ENCODE results near the gene NCK2. TPM values are rescaled to one million over a fixed set of nuclear protein-coding genes. Genes with fewer than 3 reads are reported as not detected.

Gene NCK2
- total RNA-seq, 1 donor from 2014 or later, result 45.9 TPM

- no peak for DNase-seq (ENCODE audit: extremely low spot score in 2 of 2)
- intact Hi-C loops (cut with DNase I), result no loop called here
- no peak for TF ChIP-seq POLR2AphosphoS5 (IDR thresholded peaks at IDR 0.05; ENCODE audit: insufficient read depth in 1 of 2, low read depth in 1 of 2)
- TF ChIP-seq POLR2A (IDR thresholded peaks at IDR 0.05), result no peak
- TF ChIP-seq CTCF (IDR thresholded peaks at IDR 0.05), result no peak
- no peaks in the 10 kb centered on the region for H3K36me3 ChIP-seq
- no peak overlapping the region for H3K27ac ChIP-seq
- H3K27me3 ChIP-seq, result no peaks in the 10 kb centered on the region
- H3K9me3 ChIP-seq, result no peaks in the 10 kb centered on the region
- peaks cover 83% of the 10 kb centered on the region for H3K4me1 ChIP-seq
- H3K4me3 ChIP-seq, result no peak overlapping the region
Measured at GRCh38 chr2:105792561-105792960, 47.8 kb downstream of the NCK2 start.

GRCh38 chr2:105793196-105793975, 48.7 kb downstream of the NCK2 start:
- intact Hi-C loops (cut with DNase I), result no loop called here

GRCh38 chr2:105794926-105795574, 50.3 kb downstream of the NCK2 start:
- peak overlapping the region in 1 of 2 donors; percentile 7 for H3K4me3 ChIP-seq
- no peak for DNase-seq (ENCODE audit: extremely low spot score in 2 of 2)
- no peaks in the 10 kb centered on the region for H3K27me3 ChIP-seq
- no peak for TF ChIP-seq POLR2AphosphoS5 (IDR thresholded peaks at IDR 0.05; ENCODE audit: insufficient read depth in 1 of 2, low read depth in 1 of 2)
- no peak for TF ChIP-seq POLR2A (IDR thresholded peaks at IDR 0.05)
- no peak for TF ChIP-seq CTCF (IDR thresholded peaks at IDR 0.05)
- H3K4me1 ChIP-seq, result peaks cover 84% of the 10 kb centered on the region
- H3K27ac ChIP-seq, result peak overlapping the region; percentile 20
- no peaks in the 10 kb centered on the region for H3K9me3 ChIP-seq
- intact Hi-C loops (cut with DNase I), result no loop called here
- H3K36me3 ChIP-seq, result no peaks in the 10 kb centered on the region

More at GRCh38 chr2:105793196-105793975, 48.7 kb downstream of the NCK2 start:
- peaks cover 82% of the 10 kb centered on the region for H3K4me1 ChIP-seq
- no peak overlapping the region for H3K27ac ChIP-seq
- H3K27me3 ChIP-seq, result no peaks in the 10 kb centered on the region
- H3K9me3 ChIP-seq, result no peaks in the 10 kb centered on the region
- no peak for DNase-seq (ENCODE audit: extremely low spot score in 2 of 2)
- H3K36me3 ChIP-seq, result no peaks in the 10 kb centered on the region
- no peak overlapping the region for H3K4me3 ChIP-seq
- TF ChIP-seq CTCF (IDR thresholded peaks at IDR 0.05) (no peak), POLR2AphosphoS5 (IDR thresholded peaks at IDR 0.05; ENCODE audit: insufficient read depth in 1 of 2, low read depth in 1 of 2) (no peak), POLR2A (IDR thresholded peaks at IDR 0.05) (no peak)

- Histone ChIP-seq H3K4me3 (peak overlapping the region in 1 of 2 donors; percentile 7), H3K27me3 (no peaks in the 10 kb centered on the region), H3K9me3 (no peaks in the 10 kb centered on the region), H3K27ac (peak overlapping the region; percentile 20), H3K36me3 (no peaks in the 10 kb centered on the region), H3K4me1 (peaks cover 84% of the 10 kb centered on the region)
- intact Hi-C loops (cut with DNase I), result no loop called here
- TF ChIP-seq CTCF (IDR thresholded peaks at IDR 0.05) (no peak), POLR2AphosphoS5 (IDR thresholded peaks at IDR 0.05; ENCODE audit: insufficient read depth in 1 of 2, low read depth in 1 of 2) (no peak), POLR2A (IDR thresholded peaks at IDR 0.05) (no peak)
- DNase-seq (ENCODE audit: extremely low spot score in 2 of 2), result no peak
Measured at GRCh38 chr2:105795575-105795934, 50.8 kb downstream of the NCK2 start.

All from vagina (tissue), 2 donors.